H1 (cell line): ENCODE results near the gene ALPI. TPM values are rescaled to one million over a fixed set of nuclear protein-coding genes. Genes with fewer than 3 reads are reported as not detected.

Source experiments
- BACH1 ChIP-seq: IDR thresholded peaks from 2 replicates; pipeline ENCODE4 v1.6.1; 2012; ENCODE audit warnings: low read length, improper control_type of control experiment
- CHD7 ChIP-seq: fragments of 300-600 bp; sonication (generic); IDR thresholded peaks from 2 replicates; pipeline ENCODE4 v1.7.1; 2012; ENCODE audit warnings: low read length, moderate library complexity, mild to moderate bottlenecking, inconsistent platforms; ENCODE audit not compliant: insufficient replicate concordance
- RAD21 ChIP-seq, 2 experiments: IDR thresholded peaks in 1 of 2; conservative IDR thresholded peaks in 1 of 2; 2 replicates each; pipeline ENCODE4 v1.6.1; 2011; ENCODE audit warnings: low read depth in 2 of 2, low read length in 2 of 2, improper control_type of control experiment in 1 of 2, inconsistent platforms in 1 of 2, mild to moderate bottlenecking in 1 of 2, moderate library complexity in 1 of 2
- SAP30 ChIP-seq: fragments of 300-600 bp; sonication (generic); IDR thresholded peaks from 2 replicates; pipeline ENCODE4 v1.7.1; 2012; ENCODE audit warnings: low read length, moderate library complexity, mild to moderate bottlenecking, inconsistent platforms; ENCODE audit not compliant: insufficient read depth, insufficient replicate concordance
- SRF ChIP-seq: IDR thresholded peaks from 2 replicates; pipeline ENCODE4 v1.6.1; 2011; ENCODE audit warnings: mild to moderate bottlenecking, low read depth, low read length, moderate library complexity
- polyA plus RNA-seq, 7 experiments: library from polyadenylated mRNA; depleted of rRNA in 3 of 7; stranded (reverse) in 5 of 7; unstranded in 2 of 7; fragments of >200 nt in 5 of 7; fragments of 200-250 nt in 2 of 7; gene quantifications; 1 replicate in 5 of 7; 2 replicates in 1 of 7; 4 replicates in 1 of 7; pipeline versions ENCODE4 v1.2.1 to v1.2.3, GENCODE V29; 2011 to 2013; ENCODE audit warnings: missing spikeins in 2 of 7, mixed read lengths in 2 of 7
- total RNA-seq: library from RNA; stranded (reverse); fragmentation: NEBNext Ultra II Directional; extraction: Animal tissue kit (Norgen Biotek cat#: 25700); gene quantifications from 2 replicates; pipeline ENCODE4 v1.2.1, GENCODE V29; 2021
- TF ChIP-seq, protein P1 (sequence below): IDR thresholded peaks from 2 replicates; pipeline ENCODE4 v1.6.1; 2012; ENCODE audit warnings: inconsistent platforms
- TF ChIP-seq, protein P2 (sequence below): IDR thresholded peaks from 2 replicates; pipeline ENCODE4 v1.6.1; 2011; ENCODE audit warnings: low read length, improper control_type of control experiment

ALPI gene
- total and polyA plus RNA-seq, 2 of the 8 experiments (the other 6 are each of a cell fraction or from before 2014, with no cell fraction given): not detected

GRCh38 chr2:232492963-232493700, 37.2 kb downstream of the ALPI start (continued):
- TF ChIP-seq CHD7: no peak
- TF ChIP-seq, protein P1, sequence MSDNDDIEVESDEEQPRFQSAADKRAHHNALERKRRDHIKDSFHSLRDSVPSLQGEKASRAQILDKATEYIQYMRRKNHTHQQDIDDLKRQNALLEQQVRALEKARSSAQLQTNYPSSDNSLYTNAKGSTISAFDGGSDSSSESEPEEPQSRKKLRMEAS: no peak
- TF ChIP-seq, protein P2, sequence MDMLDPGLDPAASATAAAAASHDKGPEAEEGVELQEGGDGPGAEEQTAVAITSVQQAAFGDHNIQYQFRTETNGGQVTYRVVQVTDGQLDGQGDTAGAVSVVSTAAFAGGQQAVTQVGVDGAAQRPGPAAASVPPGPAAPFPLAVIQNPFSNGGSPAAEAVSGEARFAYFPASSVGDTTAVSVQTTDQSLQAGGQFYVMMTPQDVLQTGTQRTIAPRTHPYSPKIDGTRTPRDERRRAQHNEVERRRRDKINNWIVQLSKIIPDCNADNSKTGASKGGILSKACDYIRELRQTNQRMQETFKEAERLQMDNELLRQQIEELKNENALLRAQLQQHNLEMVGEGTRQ: no peak
- no peak for TF ChIP-seq SAP30
- no peak for TF ChIP-seq BACH1
- no peak for TF ChIP-seq SRF
- TF ChIP-seq RAD21 (IDR thresholded peaks at IDR 0.05 in 1 of 2, conservative IDR thresholded peaks at IDR 0.05 in 1 of 2; ENCODE audit: low read depth in 2 of 2, low read length in 2 of 2): no peak
